Measurements from ENCODE around the gene PPP2R3A.

DNA sequence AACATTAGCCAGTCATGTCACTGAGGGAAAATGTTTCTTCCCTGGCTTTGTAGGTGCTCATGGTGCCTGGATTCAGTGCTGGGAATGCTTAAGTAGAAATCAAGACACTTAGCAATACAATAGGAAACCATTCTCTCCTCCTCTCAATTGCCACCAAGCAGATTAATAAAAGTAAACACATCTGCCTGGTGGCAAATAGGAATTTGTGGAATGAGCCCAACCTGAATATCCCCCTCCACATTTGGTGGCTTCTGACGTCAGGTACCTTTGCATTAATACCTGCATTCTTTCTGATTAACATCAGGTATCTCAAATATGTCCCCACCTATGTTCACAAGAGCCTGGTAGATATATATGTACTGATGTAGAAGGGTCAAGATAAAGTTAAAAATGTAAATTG is 42.7 kb downstream of the PPP2R3A start:
- TF ChIP-seq, protein P1, sequence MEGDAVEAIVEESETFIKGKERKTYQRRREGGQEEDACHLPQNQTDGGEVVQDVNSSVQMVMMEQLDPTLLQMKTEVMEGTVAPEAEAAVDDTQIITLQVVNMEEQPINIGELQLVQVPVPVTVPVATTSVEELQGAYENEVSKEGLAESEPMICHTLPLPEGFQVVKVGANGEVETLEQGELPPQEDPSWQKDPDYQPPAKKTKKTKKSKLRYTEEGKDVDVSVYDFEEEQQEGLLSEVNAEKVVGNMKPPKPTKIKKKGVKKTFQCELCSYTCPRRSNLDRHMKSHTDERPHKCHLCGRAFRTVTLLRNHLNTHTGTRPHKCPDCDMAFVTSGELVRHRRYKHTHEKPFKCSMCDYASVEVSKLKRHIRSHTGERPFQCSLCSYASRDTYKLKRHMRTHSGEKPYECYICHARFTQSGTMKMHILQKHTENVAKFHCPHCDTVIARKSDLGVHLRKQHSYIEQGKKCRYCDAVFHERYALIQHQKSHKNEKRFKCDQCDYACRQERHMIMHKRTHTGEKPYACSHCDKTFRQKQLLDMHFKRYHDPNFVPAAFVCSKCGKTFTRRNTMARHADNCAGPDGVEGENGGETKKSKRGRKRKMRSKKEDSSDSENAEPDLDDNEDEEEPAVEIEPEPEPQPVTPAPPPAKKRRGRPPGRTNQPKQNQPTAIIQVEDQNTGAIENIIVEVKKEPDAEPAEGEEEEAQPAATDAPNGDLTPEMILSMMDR (IDR thresholded peaks at IDR 0.05; ENCODE audit: borderline replicate concordance, extremely low read depth, low read length, poor library complexity, severe bottlenecking) = no peak
- no peak for TF ChIP-seq EZH2 (IDR thresholded peaks at IDR 0.05; ENCODE audit: borderline replicate concordance, low read depth, low read length, severe bottlenecking)
